GM12878 (cell line): ENCODE data around the gene SMARCD2. TPM values are rescaled to one million over a fixed set of nuclear protein-coding genes. Genes with fewer than 3 reads are reported as not detected.

Experiments
- ATAC-seq: fragments of 200-7000 bp; cut with Tn5 transposase; 3 replicates; pipeline ENCODE4 v1.9.1; 2020; ENCODE audit warnings: mild to moderate bottlenecking, moderate library complexity
- BruUV-seq: library from RNA; stranded (reverse); fragments of 400-500 nt; replicated peaks from 2 replicates; lab custom pipeline; 2021; lab: Mats Ljungman, UMichigan
- CTCF ChIA-PET: fragments of 300-600 bp; sonication (Branson Sonifier 250); formaldehyde crosslinking; extraction: SDS; loops from one replicate; lab custom pipeline; 2021; ENCODE audit warnings: inconsistent platforms; lab: Yijun Ruan, JAX
- POLR2A ChIA-PET: fragments of 350-600 bp; formaldehyde crosslinking; extraction: SDS; loops from one replicate; lab custom pipeline; 2021; ENCODE audit warnings: inconsistent platforms; lab: Charles Lee
- RAD21 ChIA-PET: fragments of 300-600 bp; sonication (Branson Sonifier 250); formaldehyde crosslinking; loops from one replicate; lab custom pipeline; 2023; ENCODE audit warnings: antibody characterized with exemption; ENCODE audit not compliant: unreplicated experiment; lab: Charles Lee
- SMC1A ChIA-PET: fragments of 300-600 bp; sonication (Branson Sonifier 250); formaldehyde crosslinking; loops from one replicate; lab custom pipeline; 2023; ENCODE audit not compliant: unreplicated experiment, uncharacterized antibody; lab: Charles Lee
- DNase-seq: peaks from one replicate; pipeline ENCODE4 v3.0.0-alpha.2; 2011; ENCODE audit warnings: low read depth, low spot score
- FAIRE-seq: peaks from 3 replicates; lab custom pipeline; 2011; peaks lifted over from hg19 to GRCh38; lab: Jason Lieb, UNC
- H2AFZ ChIP-seq: 2 replicates; pipeline ENCODE4 v1.6.0; 2011; ENCODE audit warnings: low read depth, low read length, control low read depth; ENCODE audit not compliant: control insufficient read depth
- H3K27ac ChIP-seq: 2 replicates; pipeline ENCODE4 v1.5.1; 2011; ENCODE audit warnings: control low read depth; ENCODE audit not compliant: control insufficient read depth, insufficient read depth
- H3K27me3 ChIP-seq, 2 experiments: replicated peaks in 1 of 2; 2 replicates each; pipeline versions ENCODE4 v1.6.0 to v1.6.1; 2011; ENCODE audit warnings: low read length in 1 of 2; ENCODE audit not compliant: control insufficient read depth in 2 of 2, insufficient read depth in 2 of 2
- H3K36me3 ChIP-seq, 2 experiments: 2 replicates each; pipeline ENCODE4 v1.5.1; 2011; ENCODE audit warnings: low read length in 1 of 2; ENCODE audit not compliant: control insufficient read depth in 2 of 2, insufficient read depth in 2 of 2
- H3K4me1 ChIP-seq: 2 replicates; pipeline ENCODE4 v1.6.1; 2011; ENCODE audit warnings: mild to moderate bottlenecking, low read length, moderate library complexity, mixed read lengths; ENCODE audit not compliant: control insufficient read depth, insufficient read depth
- H3K4me2 ChIP-seq: 2 replicates; pipeline ENCODE4 v1.6.0; 2011; ENCODE audit warnings: control low read depth; ENCODE audit not compliant: control insufficient read depth, insufficient read depth
- H3K4me3 ChIP-seq: fragments of 200-600 bp; sonication (generic); 2 replicates; pipeline ENCODE4 v1.5.1; 2016
- H3K79me2 ChIP-seq: 2 replicates; pipeline ENCODE4 v1.6.0; 2011; ENCODE audit warnings: low read length; ENCODE audit not compliant: control insufficient read depth, insufficient read depth
- H3K9ac ChIP-seq: 2 replicates; pipeline ENCODE4 v1.8.0; 2011; ENCODE audit warnings: low read length, control low read depth, mixed read lengths; ENCODE audit not compliant: control insufficient read depth, insufficient read depth
- H3K9me3 ChIP-seq: replicated peaks from 3 replicates; pipeline ENCODE4 v1.5.1; 2011; ENCODE audit warnings: mild to moderate bottlenecking, low read length; ENCODE audit not compliant: control insufficient read depth, insufficient read depth
- H4K20me1 ChIP-seq: 2 replicates; pipeline ENCODE4 v1.6.0; 2011; ENCODE audit not compliant: control insufficient read depth, insufficient read depth
- ATF7 ChIP-seq: fragments of 450-650 bp; IDR thresholded peaks from 2 replicates; pipeline ENCODE4 v1.6.1; 2016; ENCODE audit warnings: low read depth, mild to moderate bottlenecking
- BHLHE40 ChIP-seq, 2 experiments: fragments of 450-650 bp in 1 of 2; IDR thresholded peaks; 2 replicates each; pipeline ENCODE4 v1.6.1; 2011 to 2017; ENCODE audit warnings: low read depth in 2 of 2, borderline replicate concordance in 1 of 2, improper control_type of control experiment in 1 of 2, low read length in 1 of 2, mild to moderate bottlenecking in 1 of 2
- HSF1 ChIP-seq: fragments of 150-350 bp; IDR thresholded peaks from 2 replicates; pipeline ENCODE4 v1.6.1; 2014; ENCODE audit warnings: mild to moderate bottlenecking, low read depth, low read length
- KLF5 ChIP-seq: fragments of 450-650 bp; IDR thresholded peaks from 2 replicates; pipeline ENCODE4 v1.6.1; 2014; ENCODE audit warnings: mild to moderate bottlenecking; ENCODE audit not compliant: partially characterized antibody
- MYB ChIP-seq: fragments of 150-350 bp; IDR thresholded peaks from 2 replicates; pipeline ENCODE4 v1.6.1; 2014; ENCODE audit warnings: mild to moderate bottlenecking, low read depth, low read length, borderline replicate concordance
- POU2F2 ChIP-seq: IDR thresholded peaks from 3 replicates; pipeline ENCODE4 v1.6.1; 2011; ENCODE audit warnings: low read depth, mild to moderate bottlenecking, low read length, borderline replicate concordance
- SIX5 ChIP-seq: IDR thresholded peaks from 2 replicates; pipeline ENCODE4 v1.6.1; 2011; ENCODE audit warnings: mild to moderate bottlenecking, low read depth, low read length, moderate library complexity; ENCODE audit not compliant: severe bottlenecking
- SREBF1 ChIP-seq: IDR thresholded peaks from 2 replicates; pipeline ENCODE4 v1.6.1; 2012; ENCODE audit warnings: mild to moderate bottlenecking, low read length
- STAT1 ChIP-seq: fragments of 450-650 bp; conservative IDR thresholded peaks from 2 replicates; pipeline ENCODE4 v1.6.1; 2014; ENCODE audit warnings: antibody characterized with exemption, mild to moderate bottlenecking
- STAT3 ChIP-seq: IDR thresholded peaks from 2 replicates; pipeline ENCODE4 v1.6.1; 2011; ENCODE audit warnings: low read depth, low read length, improper control_type of control experiment
- ZBED1 ChIP-seq: IDR thresholded peaks from 2 replicates; pipeline ENCODE4 v1.6.1; 2016; ENCODE audit warnings: borderline replicate concordance
- ZNF207 ChIP-seq: fragments of 450-650 bp; IDR thresholded peaks from 2 replicates; pipeline ENCODE4 v1.6.1; 2014; ENCODE audit warnings: antibody characterized with exemption, mild to moderate bottlenecking, borderline replicate concordance
- ZNF622 ChIP-seq: fragments of 450-650 bp; IDR thresholded peaks from 2 replicates; pipeline ENCODE4 v1.6.1; 2017; ENCODE audit warnings: mild to moderate bottlenecking, inconsistent platforms
- WGBS: methylation state at CpG from one replicate; pipeline ENCODE4 v1.1.6; 2016; ENCODE audit warnings: low lambda C conversion rate; ENCODE audit not compliant: insufficient replicate concordance, insufficient coverage; ENCODE audit errors: missing lambda C conversion rate; 5-methylcytosine and 5-hydroxymethylcytosine counted together
- in situ Hi-C: fragments of 300-500 bp; cut with MboI; formaldehyde crosslinking; loops from 9 replicates; pipeline ENCODE4 v1.14.3; 2018; ENCODE audit warnings: mixed read lengths
- intact Hi-C: fragments of 100-400 bp; cut with micrococcal nuclease; formaldehyde crosslinking; loops from one replicate; pipeline ENCODE4 v1.14.2; 2022; ENCODE audit not compliant: unreplicated experiment
- polyA plus RNA-seq, 11 experiments: library from polyadenylated mRNA; depleted of rRNA in 4 of 11; unstranded in 6 of 11; stranded (reverse) in 5 of 11; fragments of >200 nt; fragmentation: Nextera tagmentation in 4 of 11; fragmentation: Illumina TruSeq in 1 of 11; extraction: Ambion mirVana in 4 of 11; extraction: Trizol in 1 of 11; gene quantifications; 1 replicate in 1 of 11; 2 replicates in 10 of 11; pipeline versions ENCODE4 v1.2.1 to v1.2.3, GENCODE V29; 2011 to 2016; ENCODE audit warnings: inconsistent platforms in 2 of 11, missing spikeins in 2 of 11, low read depth in 1 of 11
- total RNA-seq, 4 experiments: library from RNA; depleted of rRNA in 3 of 4; stranded (reverse); fragments of >200 nt in 3 of 4; fragmentation: Illumina TruSeq in 1 of 4; extraction: Trizol in 1 of 4; gene quantifications; 2 replicates each; pipeline versions ENCODE4 v1.2.1 to v1.2.3, GENCODE V29; 2013 to 2021
- TF ChIP-seq, protein P1 (sequence below): IDR thresholded peaks from 2 replicates; pipeline ENCODE4 v1.6.1; 2012; ENCODE audit warnings: low read depth, low read length, improper control_type of control experiment

SMARCD2 gene
- total and polyA plus RNA-seq, 10 of the 15 experiments (the other 5 are each of a cell fraction or from before 2014, with no cell fraction given), result 2.4 to 111 (median 63.6) TPM

GRCh38 chr17:63850401-63850800 lies 7.9 kb upstream of the SMARCD2 start:
- in situ Hi-C loops, result no loop called here
- ChIA-PET RAD21 (no interaction called here), POLR2A (no interaction called here), SMC1A (no interaction called here), CTCF (interaction anchor here (1.3 to 1.7 kb wide), 2 partner anchors 9 to 443 kb away, joined by 3 to 5 read pairs; no protein-coding TSS in a partner anchor)
- Histone ChIP-seq H3K9me3 (peaks cover 5% of the 10 kb centered on the region; the same call in 2 of the 3 replicates), H3K27me3 (peaks cover 0 to 1% of the 10 kb centered on the region in 2 experiments; a peak in 1 of 4 replicates), H3K9ac (no peak overlapping the region), H2AFZ (no peak overlapping the region), H3K4me1 (peaks cover 7% of the 10 kb centered on the region), H3K79me2 (no peaks in the 10 kb centered on the region), H3K4me2 (no peak overlapping the region), H3K27ac (no peak overlapping the region), H3K4me3 (no peak overlapping the region), H3K36me3 (no peaks in the 10 kb centered on the region), H4K20me1 (no peaks in the 10 kb centered on the region)
- no TSS peak for BruUV-seq
- TF ChIP-seq MYB, result no peak
- WGBS, result 94% methylated on average over 9 of the region's 9 CpGs
- intact Hi-C loops, result no loop called here
- no peak for DNase-seq
- no peak for ATAC-seq
- no peak for FAIRE-seq

DNA sequence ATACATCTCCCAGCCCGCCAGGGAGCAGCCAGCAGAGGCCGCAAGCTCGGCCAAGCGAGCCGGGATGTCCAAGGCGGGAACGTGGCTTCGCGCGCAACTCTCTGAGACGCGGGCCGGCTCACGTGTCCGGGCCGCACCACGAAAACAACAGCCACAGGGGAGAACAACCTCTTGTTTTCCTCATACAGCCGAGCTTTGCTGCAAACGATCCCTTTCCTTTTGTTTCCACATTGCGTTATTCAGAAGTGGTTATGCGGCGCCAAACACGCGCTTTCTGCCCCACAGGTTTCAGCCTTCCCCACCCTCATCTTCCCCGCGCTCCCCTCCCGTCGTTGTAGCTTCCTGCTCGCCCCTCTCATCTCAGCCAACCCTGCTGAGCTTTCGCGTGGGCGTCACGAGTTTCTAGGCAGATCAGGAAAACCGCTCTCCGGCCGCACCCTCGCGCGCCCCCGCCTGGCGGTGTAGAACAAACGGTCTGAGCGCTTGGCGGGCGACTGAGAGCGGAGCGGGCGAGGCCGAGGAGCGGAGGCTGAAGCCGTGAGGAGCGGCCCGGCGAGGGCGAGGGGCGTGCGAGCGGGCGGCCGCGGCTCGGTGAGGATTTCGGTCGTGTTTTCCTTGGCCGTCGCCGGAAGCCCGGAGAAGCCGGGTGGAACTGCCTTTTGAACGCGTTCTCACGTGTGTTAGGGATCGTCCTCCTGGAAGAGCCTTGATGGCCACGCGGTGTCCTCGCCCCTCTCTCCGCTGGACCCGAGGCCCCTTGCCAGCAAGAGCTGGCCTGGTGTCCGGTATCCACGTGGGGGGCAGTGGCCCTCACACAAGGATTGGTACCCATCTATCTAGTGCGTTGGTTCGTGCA lies 6.6 kb upstream of the SMARCD2 start:
- Histone ChIP-seq H4K20me1 (no peaks in the 10 kb centered on the region), H2AFZ (peak overlapping the region; percentile 99), H3K27me3 (no peaks in the 10 kb centered on the region), H3K4me2 (peak overlapping the region; percentile 83), H3K4me3 (peak overlapping the region; percentile 12; the same call in 1 of the 2 replicates), H3K36me3 (no peaks in the 10 kb centered on the region), H3K9ac (peak overlapping the region; percentile 44), H3K9me3 (peaks cover 5% of the 10 kb centered on the region; the same call in 2 of the 3 replicates), H3K4me1 (peaks cover 7% of the 10 kb centered on the region), H3K27ac (no peak overlapping the region), H3K79me2 (no peaks in the 10 kb centered on the region)
- CTCF ChIA-PET, result interaction anchor here (0.6 to 7.0 kb wide), 22 partner anchors 9 to 766 kb away, joined by 3 to 51 read pairs (median 3); partner anchors contain the start of genes CCDC47, DDX42 and GH2
- WGBS, result 30% methylated on average over 60 of the region's 82 CpGs
- ATAC-seq, result peak; percentile 98
- RAD21 ChIA-PET, result interaction anchor here (0.7 to 1.0 kb wide), 2 partner anchors 21 to 44 kb away, joined by 3 read pairs; no protein-coding TSS in a partner anchor
- in situ Hi-C loops, result loop anchor here (10.0 to 25.0 kb wide), 2 partner anchors 412 to 656 kb away; partner anchors contain the start of genes CEP95, CYB561 and DDX5
- SMC1A ChIA-PET, result interaction anchor here (0.6 to 0.7 kb wide), 2 partner anchors 10 to 49 kb away, joined by 3 read pairs; no protein-coding TSS in a partner anchor
- no TSS peak for BruUV-seq
- FAIRE-seq, result peak; percentile 89
- POLR2A ChIA-PET, result interaction anchor here (0.6 to 2.0 kb wide), 5 partner anchors 9 to 296 kb away, joined by 3 to 16 read pairs (median 4); no protein-coding TSS in a partner anchor
- DNase-seq, result peak; percentile 72
- intact Hi-C loops, result no loop called here
- TF ChIP-seq STAT1 (peak; percentile 5; the same call in 1 of the 2 replicates), ZBED1 (no peak), ATF7 (peak; percentile 99), BHLHE40 (IDR thresholded peaks at IDR 0.05; ENCODE audit: borderline replicate concordance in 1 of 2, low read depth in 2 of 2, low read length in 1 of 2) (peak; percentile 96 to 98), STAT3 (no peak), POU2F2 (peak; percentile 48; the same call in 1 of the 3 replicates), ZNF207 (no peak; the same call in 1 of the 2 replicates), KLF5 (peak; percentile 99), SIX5 (peak; percentile 44), SREBF1 (peak; percentile 97), HSF1 (no peak), ZNF622 (no peak)
- TF ChIP-seq, protein P1, sequence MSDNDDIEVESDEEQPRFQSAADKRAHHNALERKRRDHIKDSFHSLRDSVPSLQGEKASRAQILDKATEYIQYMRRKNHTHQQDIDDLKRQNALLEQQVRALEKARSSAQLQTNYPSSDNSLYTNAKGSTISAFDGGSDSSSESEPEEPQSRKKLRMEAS, result peak; percentile 97
